CD1c-positive myeloid dendritic cell (primary cell): ENCODE results near the gene TMEM201.
"Not testable (repeated sequence)": the region's sequence is repeated elsewhere in the genome, so short reads cannot be mapped to it uniquely, and the experiment has no call there.

Source experiments
- DNase-seq: peaks from one replicate; pipeline ENCODE4 v3.0.0-alpha.2; 2016; ENCODE audit errors: extremely low spot score

TMEM201 gene

GRCh38 chr1:9621032-9621431, 32.3 kb downstream of the TMEM201 start:
- DNase-seq: no peak

GRCh38 chr1:9624081-9624480, 35.4 kb downstream of the TMEM201 start:
- DNase-seq: no peak

DNA sequence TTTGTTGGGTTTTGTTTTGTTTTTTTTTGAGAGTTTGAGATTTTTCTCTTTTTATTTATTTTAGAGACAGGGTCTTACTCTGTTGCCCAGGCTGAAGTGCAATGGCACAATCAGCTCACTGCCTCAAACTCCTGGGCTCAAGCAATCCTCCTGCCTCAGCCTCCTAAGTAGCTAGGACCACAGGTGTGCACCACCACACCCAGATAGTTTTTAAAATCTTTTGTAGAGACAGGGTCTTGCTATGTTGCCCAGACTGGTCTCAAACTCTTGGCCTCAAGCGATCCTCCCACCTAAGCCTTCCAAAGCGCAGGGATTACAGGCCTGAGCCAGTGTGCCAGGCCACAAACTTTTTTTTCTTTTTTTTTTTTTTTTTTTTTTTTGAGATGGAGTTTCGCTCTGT, 36.3 kb downstream of the TMEM201 start:
- DNase-seq: not testable (repeated sequence)

GRCh38 chr1:9626201-9626608, 37.5 kb downstream of the TMEM201 start:
- DNase-seq: peak; percentile 15

- DNase-seq: peak; percentile 41
Observed at GRCh38 chr1:9628541-9629444, 40.1 kb downstream of the TMEM201 start.

GRCh38 chr1:9629445-9630201, 40.9 kb downstream of the TMEM201 start:
- DNase-seq: peak; percentile 92

DNA sequence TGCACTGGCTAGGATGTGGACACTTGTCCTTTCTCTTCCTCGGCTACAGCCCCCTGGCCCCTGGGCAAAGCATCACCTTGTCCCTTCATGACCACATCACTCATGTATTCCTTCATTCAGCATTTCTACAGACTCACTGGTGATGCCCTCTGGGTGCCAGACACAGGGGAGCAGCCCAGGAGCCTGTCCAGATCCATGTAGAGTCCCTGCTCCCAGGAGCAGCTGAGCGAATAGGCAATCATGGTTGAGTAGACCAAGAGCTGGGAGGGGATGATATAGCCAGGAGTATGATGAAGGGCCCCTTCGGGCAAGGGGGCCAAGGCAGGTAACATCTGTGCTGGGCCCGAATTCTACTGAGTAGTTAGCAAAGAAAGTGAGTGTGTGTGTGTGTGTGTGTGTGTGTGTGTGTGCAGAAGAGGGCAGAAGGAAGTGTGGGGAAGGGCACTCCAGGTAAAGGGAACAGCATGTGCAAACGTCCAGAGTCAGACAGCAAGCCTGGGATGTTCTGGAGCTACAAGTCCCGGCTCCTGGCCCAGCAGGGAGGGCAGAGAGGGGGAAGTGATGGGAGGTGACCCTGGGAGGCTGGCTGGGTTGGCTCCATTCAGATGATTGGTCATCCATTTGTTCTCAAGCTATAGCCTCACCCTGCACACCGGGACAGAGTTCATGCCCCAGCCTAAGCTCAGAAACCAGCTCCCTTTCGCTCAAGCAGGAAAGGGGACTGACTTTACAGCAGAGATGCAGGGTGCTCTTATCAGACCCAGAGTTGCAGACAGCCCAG, 41.8 kb downstream of the TMEM201 start:
- DNase-seq: no peak

DNA sequence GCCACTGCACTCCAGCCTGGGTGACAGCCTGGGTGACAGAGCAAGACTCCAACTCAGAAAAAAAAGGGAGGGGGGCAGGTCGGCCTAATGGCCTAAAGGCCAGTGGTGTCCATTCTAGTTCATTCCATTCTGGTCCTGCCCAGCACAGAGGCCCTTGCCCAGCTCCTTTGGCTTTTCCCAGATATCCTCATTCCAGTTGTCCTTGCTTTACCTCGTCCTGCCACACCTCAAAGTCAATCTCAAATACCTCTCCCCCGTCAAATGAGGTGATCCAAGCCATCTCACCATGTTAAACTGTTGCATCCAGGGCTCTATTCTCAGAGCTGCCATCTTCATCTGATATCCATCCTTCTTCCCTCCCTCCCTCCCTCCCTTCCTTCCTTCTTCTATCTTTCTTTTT, 42.9 kb downstream of the TMEM201 start:
- no peak for DNase-seq

DNA sequence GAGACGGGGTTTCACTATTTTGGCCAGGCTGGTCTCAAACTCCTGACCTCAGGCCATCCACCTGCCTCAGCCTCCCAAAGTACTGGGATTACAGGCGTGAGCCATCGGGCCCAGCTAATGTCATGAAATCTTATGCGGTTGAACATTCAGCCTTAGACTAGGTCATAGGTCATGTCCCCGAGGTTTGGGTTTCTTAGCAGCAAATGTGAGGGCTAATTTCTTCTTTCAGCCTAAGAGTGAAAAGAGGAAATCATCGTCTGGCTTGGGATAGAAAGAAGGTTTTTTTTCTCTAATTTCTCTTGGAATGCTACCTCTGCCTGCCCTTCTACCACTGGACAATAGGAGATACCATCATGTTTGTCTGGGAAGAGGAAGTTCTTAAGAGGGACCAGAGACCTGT, 44.8 kb downstream of the TMEM201 start:
- DNase-seq: peak; percentile 43

- no peak for DNase-seq
Observed at GRCh38 chr1:9634582-9634981, 45.9 kb downstream of the TMEM201 start.

DNA sequence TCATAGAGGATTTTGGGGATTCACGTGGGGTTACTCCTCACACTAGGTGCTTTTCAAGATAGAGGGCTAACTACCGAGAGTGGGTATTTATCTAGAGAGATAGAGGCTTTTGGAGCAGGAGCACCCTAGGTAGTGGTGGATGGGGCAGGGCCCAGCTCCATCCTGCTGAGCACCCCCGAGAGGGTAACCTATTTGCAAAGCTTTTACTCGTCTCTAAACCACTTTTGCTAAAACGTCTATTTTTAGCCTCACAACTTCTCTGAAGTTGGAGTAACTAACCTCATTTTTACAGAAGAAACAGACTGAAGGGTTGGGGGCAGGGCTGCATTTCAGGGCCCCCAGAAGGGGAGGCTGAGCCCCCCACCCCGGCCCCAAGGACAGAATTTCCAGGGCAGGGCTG, 50.5 kb downstream of the TMEM201 start:
- DNase-seq: no peak

GRCh38 chr1:9643351-9644256, 54.9 kb downstream of the TMEM201 start:
- DNase-seq: peak; percentile 86

DNA sequence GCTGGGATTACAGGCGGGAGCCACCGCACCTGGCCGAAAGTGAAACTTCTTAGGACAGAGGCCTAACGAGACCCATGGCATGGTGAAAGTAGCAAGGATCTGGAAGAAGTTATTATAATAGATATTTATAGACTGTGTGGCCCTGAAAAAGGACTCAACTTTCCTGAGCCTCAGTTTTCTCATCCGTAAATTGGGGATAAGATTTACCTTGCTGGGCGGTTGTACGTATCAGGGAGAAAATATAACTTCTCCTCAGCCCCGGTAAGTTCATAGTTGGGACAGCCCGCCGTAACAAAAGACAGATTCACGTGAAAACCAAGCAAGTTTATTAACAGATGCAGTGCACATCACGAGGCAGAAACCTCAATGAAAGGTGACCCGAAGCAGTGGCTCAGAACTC, 57.3 kb downstream of the TMEM201 start:
- DNase-seq: no peak

- DNase-seq: no peak
Observed at GRCh38 chr1:9648171-9648570, 59.5 kb downstream of the TMEM201 start.

GRCh38 chr1:9649769-9650168, 61.1 kb downstream of the TMEM201 start:
- no peak for DNase-seq

GRCh38 chr1:9651220-9651564, 62.5 kb downstream of the TMEM201 start:
- DNase-seq: no peak

GRCh38 chr1:9651565-9652378, 63.1 kb downstream of the TMEM201 start, which contains the start of gene PIK3CD:
Gene PIK3CD, plus strand, starts transcription at chr1:9651731. Its CDS starts 58,725 bp downstream, at chr1:9710456.
- peak; percentile 77 for DNase-seq

- peak; percentile 97 for DNase-seq
Observed at GRCh38 chr1:9652379-9653209, 63.9 kb downstream of the TMEM201 start.

DNA sequence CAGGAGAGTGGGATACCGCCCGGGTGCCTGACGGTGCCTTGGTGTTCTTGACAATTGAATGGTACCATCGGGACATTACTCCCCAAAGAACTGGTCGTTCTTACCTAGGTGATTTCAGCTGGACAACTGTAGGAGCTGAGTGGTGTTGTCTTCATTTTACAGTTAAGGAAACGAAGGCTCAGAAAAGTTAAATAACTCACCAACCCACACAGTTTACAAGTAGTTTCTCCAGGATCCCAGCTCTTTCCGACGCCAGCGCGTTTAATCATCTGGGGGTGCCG, 64.4 kb downstream of the TMEM201 start:
- DNase-seq: no peak
